IMR-90 (cell line): Measurements from ENCODE around the gene SKAP1. TPM values are rescaled to one million over a fixed set of nuclear protein-coding genes. Genes with fewer than 3 reads are reported as not detected.

Experiments
- ATAC-seq: fragments of 200-7000 bp; cut with Tn5 transposase; 2 replicates; pipeline ENCODE4 v1.9.1; 2020; ENCODE audit warnings: low read depth, mild to moderate bottlenecking, moderate library complexity
- BruUV-seq: library from RNA; stranded (reverse); fragments of 400-500 nt; replicated peaks from 2 replicates; lab custom pipeline; 2021; lab: Mats Ljungman, UMichigan
- CTCF ChIA-PET: fragments of 300-600 bp; formaldehyde crosslinking; extraction: SDS; loops from one replicate; lab custom pipeline; 2021; ENCODE audit warnings: antibody characterized with exemption; lab: Yijun Ruan, JAX
- POLR2A ChIA-PET: fragments of 300-600 bp; sonication (Branson Sonifier 250); formaldehyde crosslinking; loops from one replicate; lab custom pipeline; 2022; ENCODE audit warnings: antibody characterized with exemption; ENCODE audit not compliant: unreplicated experiment; lab: Charles Lee
- DNase-seq: peaks from one replicate; pipeline ENCODE4 v3.0.0; 2013
- H2AFZ ChIP-seq: replicated peaks from 2 replicates; pipeline ENCODE3; 2013; ENCODE audit warnings: low read length, mild to moderate bottlenecking; ENCODE audit not compliant: poor library complexity
- H2AK5ac ChIP-seq: 2 replicates; pipeline ENCODE4 v1.6.1; 2013; ENCODE audit warnings: low read depth, low read length, inconsistent platforms
- H2AK9ac ChIP-seq: replicated peaks from 2 replicates; pipeline ENCODE3; 2013; ENCODE audit warnings: mild to moderate bottlenecking, low read depth, low read length, moderate library complexity; ENCODE audit not compliant: poor library complexity
- H2BK120ac ChIP-seq: 2 replicates; pipeline ENCODE4 v1.6.1; 2013; ENCODE audit warnings: low read depth, low read length, inconsistent platforms
- H2BK15ac ChIP-seq: 3 replicates; pipeline ENCODE4 v1.6.1; 2013; ENCODE audit warnings: low read depth, low read length, inconsistent platforms
- H2BK20ac ChIP-seq: 2 replicates; pipeline ENCODE4 v1.6.1; 2013; ENCODE audit warnings: low read depth, mild to moderate bottlenecking, inconsistent platforms, low read length, moderate library complexity
- H2BK5ac ChIP-seq: 2 replicates; pipeline ENCODE4 v1.6.1; 2013; ENCODE audit warnings: mild to moderate bottlenecking, low read depth, low read length, inconsistent platforms; ENCODE audit not compliant: poor library complexity, severe bottlenecking
- H3K14ac ChIP-seq: replicated peaks from 2 replicates; pipeline ENCODE4 v1.6.1; 2013; ENCODE audit warnings: low read depth, low read length, inconsistent platforms
- H3K18ac ChIP-seq: 2 replicates; pipeline ENCODE4 v1.6.1; 2013; ENCODE audit warnings: low read depth, low read length, control low read depth
- H3K23ac ChIP-seq: 2 replicates; pipeline ENCODE4 v1.6.1; 2013; ENCODE audit warnings: low read depth, low read length, inconsistent platforms
- H3K27ac ChIP-seq: 2 replicates; pipeline ENCODE4 v1.5.1; 2013; ENCODE audit warnings: mild to moderate bottlenecking, control low read depth, low read length; ENCODE audit not compliant: insufficient read depth
- H3K27me3 ChIP-seq: 2 replicates; pipeline ENCODE4 v1.6.1; 2013; ENCODE audit warnings: low read length; ENCODE audit not compliant: control insufficient read depth, insufficient read depth
- H3K36me3 ChIP-seq: 2 replicates; pipeline ENCODE4 v1.6.1; 2013; ENCODE audit warnings: low read length, mixed read lengths; ENCODE audit not compliant: control insufficient read depth, insufficient read depth
- H3K4ac ChIP-seq: 2 replicates; pipeline ENCODE4 v1.6.1; 2013; ENCODE audit warnings: low read depth, low read length, inconsistent platforms
- H3K4me1 ChIP-seq: 2 replicates; pipeline ENCODE4 v1.6.1; 2013; ENCODE audit warnings: low read length, mixed read lengths; ENCODE audit not compliant: control insufficient read depth, insufficient read depth
- H3K4me2 ChIP-seq: 2 replicates; pipeline ENCODE4 v1.6.1; 2013; ENCODE audit warnings: low read depth, mild to moderate bottlenecking, control low read depth, low read length, moderate library complexity
- H3K4me3 ChIP-seq: 2 replicates; pipeline ENCODE4 v1.5.1; 2013; ENCODE audit warnings: low read depth, mild to moderate bottlenecking, control low read depth, low read length, moderate library complexity; ENCODE audit not compliant: insufficient read depth
- H3K56ac ChIP-seq: 2 replicates; pipeline ENCODE4 v1.6.1; 2013; ENCODE audit warnings: low read length, inconsistent platforms; ENCODE audit not compliant: insufficient read depth; ENCODE audit errors: extremely low read depth
- H3K79me1 ChIP-seq, 2 experiments: 2 replicates each; pipeline ENCODE4 v1.6.1; 2013; ENCODE audit warnings: low read length in 2 of 2, inconsistent platforms in 1 of 2, low read depth in 1 of 2
- H3K9ac ChIP-seq: 2 replicates; pipeline ENCODE4 v1.6.1; 2013; ENCODE audit warnings: low read depth, low read length, control low read depth
- H3K9me1 ChIP-seq: 2 replicates; pipeline ENCODE4 v1.6.1; 2013; ENCODE audit warnings: low read length, inconsistent platforms; ENCODE audit not compliant: insufficient read depth
- H3K9me3 ChIP-seq: 2 replicates; pipeline ENCODE4 v1.6.1; 2013; ENCODE audit warnings: low read length; ENCODE audit not compliant: control insufficient read depth, insufficient read depth
- H4K20me1 ChIP-seq: 2 replicates; pipeline ENCODE4 v1.6.1; 2013; ENCODE audit warnings: low read length, inconsistent platforms; ENCODE audit not compliant: insufficient read depth
- H4K5ac ChIP-seq: 2 replicates; pipeline ENCODE4 v1.6.1; 2013; ENCODE audit warnings: mild to moderate bottlenecking, low read depth, low read length, control low read depth
- H4K8ac ChIP-seq, 2 experiments: 2 replicates each; pipeline ENCODE4 v1.6.1; 2013; ENCODE audit warnings: low read depth in 2 of 2, low read length in 2 of 2, control low read depth in 1 of 2, inconsistent platforms in 1 of 2
- H4K91ac ChIP-seq: 2 replicates; pipeline ENCODE4 v1.6.1; 2013; ENCODE audit warnings: low read depth, low read length, inconsistent platforms; ENCODE audit not compliant: insufficient read depth
- CEBPB ChIP-seq: IDR thresholded peaks from 2 replicates; pipeline ENCODE4 v1.6.1; 2012; ENCODE audit warnings: low read depth, low read length, improper control_type of control experiment
- CHD1 ChIP-seq: IDR thresholded peaks from 2 replicates; pipeline ENCODE4 v1.6.1; 2012; ENCODE audit warnings: low read depth, low read length, improper control_type of control experiment
- CTCF ChIP-seq: conservative IDR thresholded peaks from 2 replicates; pipeline ENCODE4 v1.5.1; 2012; ENCODE audit warnings: mild to moderate bottlenecking, low read depth, low read length, improper control_type of control experiment
- FOS ChIP-seq: fragments of 150-350 bp; IDR thresholded peaks from 2 replicates; pipeline ENCODE4 v1.6.1; 2016; ENCODE audit warnings: low read depth, low read length
- MAFK ChIP-seq: IDR thresholded peaks from 2 replicates; pipeline ENCODE4 v1.6.1; 2012; ENCODE audit warnings: low read depth, low read length, improper control_type of control experiment
- MAZ ChIP-seq: IDR thresholded peaks from 2 replicates; pipeline ENCODE4 v1.6.1; 2012; ENCODE audit warnings: low read depth, mild to moderate bottlenecking, low read length, improper control_type of control experiment, moderate library complexity, borderline replicate concordance
- MXI1 ChIP-seq: IDR thresholded peaks from 2 replicates; pipeline ENCODE4 v1.6.1; 2012; ENCODE audit warnings: low read depth, mild to moderate bottlenecking, low read length, moderate library complexity, borderline replicate concordance
- NFE2L2 ChIP-seq: fragments of 150-350 bp; IDR thresholded peaks from 2 replicates; pipeline ENCODE4 v1.6.1; 2016; ENCODE audit warnings: low read depth, mild to moderate bottlenecking, low read length
- POLR2A ChIP-seq: IDR thresholded peaks from 2 replicates; pipeline ENCODE4 v1.6.1; 2012; ENCODE audit warnings: mild to moderate bottlenecking, low read depth, low read length
- RAD21 ChIP-seq: IDR thresholded peaks from 2 replicates; pipeline ENCODE4 v1.6.1; 2012; ENCODE audit warnings: low read length, improper control_type of control experiment
- RCOR1 ChIP-seq: IDR thresholded peaks from 2 replicates; pipeline ENCODE4 v1.6.1; 2012; ENCODE audit warnings: mild to moderate bottlenecking, low read length, improper control_type of control experiment; ENCODE audit not compliant: insufficient replicate concordance
- RFX5 ChIP-seq: IDR thresholded peaks from 2 replicates; pipeline ENCODE4 v1.8.0; 2012; ENCODE audit warnings: low read depth, mild to moderate bottlenecking, low read length, moderate library complexity
- SMC3 ChIP-seq: fragments of 150-350 bp; IDR thresholded peaks from 2 replicates; pipeline ENCODE4 v1.6.1; 2016; ENCODE audit warnings: low read depth, mild to moderate bottlenecking, antibody characterized with exemption, low read length, moderate library complexity
- WGBS, 2 experiments: methylation state at CpG; one replicate each; pipeline versions ENCODE4 v1.1.5 to v1.1.7; 2013; ENCODE audit warnings: missing lambda C conversion rate in 2 of 2; ENCODE audit not compliant: insufficient read length in 1 of 2; ENCODE audit errors: extremely low coverage in 2 of 2; 5-methylcytosine and 5-hydroxymethylcytosine counted together
- dilution Hi-C: fragments of 300-500 bp; cut with HindIII; formaldehyde crosslinking; loops from one replicate; pipeline ENCODE4 v1.14.3; 2018; ENCODE audit warnings: low sequenced_read_pairs; ENCODE audit not compliant: unreplicated experiment
- in situ Hi-C: fragments of 300-500 bp; cut with MboI; formaldehyde crosslinking; loops from 3 replicates; pipeline ENCODE4 v1.14.3; 2019; ENCODE audit warnings: low sequenced_read_pairs, inconsistent platforms, mixed read lengths
- intact Hi-C: fragments of 100-400 bp; cut with micrococcal nuclease; formaldehyde crosslinking; loops from 2 replicates; pipeline ENCODE4 v1.10.0; 2022
- polyA plus RNA-seq, 3 experiments: library from polyadenylated mRNA; depleted of rRNA; stranded (reverse); fragments of >200 nt; gene quantifications; 2 replicates each; pipeline ENCODE4 v1.2.3, GENCODE V29; 2012; ENCODE audit warnings: low replicate concordance in 1 of 3
- total RNA-seq: library from RNA; depleted of rRNA; stranded (reverse); fragments of >200 nt; gene quantifications from 2 replicates; pipeline ENCODE4 v1.2.3, GENCODE V29; 2012
- TF ChIP-seq, protein P1 (sequence below): fragments of 150-350 bp; IDR thresholded peaks from 2 replicates; pipeline ENCODE4 v1.6.1; 2016; ENCODE audit warnings: low read depth, mild to moderate bottlenecking, low read length, moderate library complexity, borderline replicate concordance
- TF ChIP-seq, protein P2 (sequence below): fragments of 150-350 bp; IDR thresholded peaks from 2 replicates; pipeline ENCODE4 v1.6.1; 2017; ENCODE audit warnings: mild to moderate bottlenecking, antibody characterized with exemption, low read length, low read depth

Gene SKAP1
- total and polyA plus RNA-seq, 2 of the 4 experiments (the other 2 are of a cell fraction) = not detected

DNA sequence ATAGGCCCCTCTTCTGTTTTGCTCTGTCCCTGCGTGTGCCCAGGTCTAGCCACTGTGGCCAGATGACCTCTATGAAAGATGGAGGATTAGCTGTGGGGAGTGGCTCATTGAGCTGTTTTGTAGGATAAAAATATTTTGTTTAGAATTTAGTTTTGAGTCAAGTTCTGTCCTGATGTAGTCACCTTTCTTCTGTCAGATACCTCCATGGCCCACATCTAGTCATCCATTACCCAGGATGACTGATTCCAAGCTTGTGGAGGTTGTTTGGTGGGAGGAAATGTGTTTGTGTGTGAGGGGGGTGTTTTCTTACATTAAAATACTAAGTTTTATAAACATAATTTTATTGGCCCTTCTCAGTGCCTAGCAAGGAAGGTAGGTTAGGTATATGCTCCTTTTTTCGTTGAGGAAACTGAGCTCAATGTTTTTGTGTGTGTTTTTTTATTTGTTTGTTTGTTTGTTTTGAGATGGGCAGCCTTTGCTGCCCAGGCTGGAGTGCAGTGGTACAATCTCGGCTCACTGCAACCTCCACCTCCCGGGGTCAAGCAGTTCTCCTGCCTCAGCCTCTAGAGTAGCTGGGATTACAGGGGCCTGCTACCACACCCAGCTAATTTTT, 306.1 kb downstream of the SKAP1 start:
- no peak overlapping the region for H2BK120ac ChIP-seq
- dilution Hi-C loops (no loop called here), in situ Hi-C loops (no loop called here), intact Hi-C loops (no loop called here)
- H3K9me1 ChIP-seq = no peaks in the 10 kb centered on the region
- no peak overlapping the region for H3K18ac ChIP-seq
- H2BK15ac ChIP-seq = no peak overlapping the region
- no peaks in the 10 kb centered on the region for H4K20me1 ChIP-seq
- no peaks in the 10 kb centered on the region for H3K9me3 ChIP-seq
- no peak overlapping the region for H2AFZ ChIP-seq
- no CpG with 5 or more reads among the region's 4 CpGs for WGBS, 2 experiments
- H3K23ac ChIP-seq = no peak overlapping the region
- 0 out of 2 replicates have a peak, but pooled peaks cover 2% of the 10 kb centered on the region for H3K27me3 ChIP-seq
- H3K4ac ChIP-seq = no peak overlapping the region
- H3K4me3 ChIP-seq = no peak overlapping the region
- ChIA-PET CTCF (no interaction called here), POLR2A (no interaction called here)
- H3K9ac ChIP-seq = no peak overlapping the region
- H4K8ac ChIP-seq = no peak overlapping the region
- no peak overlapping the region for H3K27ac ChIP-seq
- H4K91ac ChIP-seq = no peak overlapping the region
- BruUV-seq = no TSS peak
- TF ChIP-seq CTCF = no peak
- no peak for TF ChIP-seq RAD21
- no peak for TF ChIP-seq CEBPB
- TF ChIP-seq FOS = no peak
- TF ChIP-seq, protein P1, sequence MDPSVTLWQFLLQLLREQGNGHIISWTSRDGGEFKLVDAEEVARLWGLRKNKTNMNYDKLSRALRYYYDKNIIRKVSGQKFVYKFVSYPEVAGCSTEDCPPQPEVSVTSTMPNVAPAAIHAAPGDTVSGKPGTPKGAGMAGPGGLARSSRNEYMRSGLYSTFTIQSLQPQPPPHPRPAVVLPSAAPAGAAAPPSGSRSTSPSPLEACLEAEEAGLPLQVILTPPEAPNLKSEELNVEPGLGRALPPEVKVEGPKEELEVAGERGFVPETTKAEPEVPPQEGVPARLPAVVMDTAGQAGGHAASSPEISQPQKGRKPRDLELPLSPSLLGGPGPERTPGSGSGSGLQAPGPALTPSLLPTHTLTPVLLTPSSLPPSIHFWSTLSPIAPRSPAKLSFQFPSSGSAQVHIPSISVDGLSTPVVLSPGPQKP = no peak
- TF ChIP-seq MAZ = no peak
- no peak for TF ChIP-seq MXI1
- TF ChIP-seq, protein P2, sequence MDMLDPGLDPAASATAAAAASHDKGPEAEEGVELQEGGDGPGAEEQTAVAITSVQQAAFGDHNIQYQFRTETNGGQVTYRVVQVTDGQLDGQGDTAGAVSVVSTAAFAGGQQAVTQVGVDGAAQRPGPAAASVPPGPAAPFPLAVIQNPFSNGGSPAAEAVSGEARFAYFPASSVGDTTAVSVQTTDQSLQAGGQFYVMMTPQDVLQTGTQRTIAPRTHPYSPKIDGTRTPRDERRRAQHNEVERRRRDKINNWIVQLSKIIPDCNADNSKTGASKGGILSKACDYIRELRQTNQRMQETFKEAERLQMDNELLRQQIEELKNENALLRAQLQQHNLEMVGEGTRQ = no peak
- TF ChIP-seq POLR2A = no peak
- no peak for TF ChIP-seq CHD1
- TF ChIP-seq RFX5 = no peak
- no peak for TF ChIP-seq MAFK
- no peak for TF ChIP-seq NFE2L2
- no peak for TF ChIP-seq SMC3
- no peak for TF ChIP-seq RCOR1
- H3K4me1 ChIP-seq = no peaks in the 10 kb centered on the region
- H2AK9ac ChIP-seq = no peak overlapping the region
- H2AK5ac ChIP-seq = no peak overlapping the region
- H3K79me1 ChIP-seq = peaks cover 0 to 2% of the 10 kb centered on the region in 2 experiments; a peak in 1 of 4 replicates
- H2BK20ac ChIP-seq = no peak overlapping the region
- no peak for ATAC-seq
- H2BK5ac ChIP-seq = no peak overlapping the region
- H3K56ac ChIP-seq = no peak overlapping the region
- H3K36me3 ChIP-seq = peaks cover 30% of the 10 kb centered on the region
- H3K4me2 ChIP-seq = no peak overlapping the region
- H3K14ac ChIP-seq = no peak overlapping the region
- DNase-seq = no peak
- H4K5ac ChIP-seq = no peak overlapping the region
